SK-N-SH treated with all-trans-retinoic acid at 6 μM for 48 hours (cell line): ENCODE results near the gene MBD5.

Source experiments
- ATAC-seq: fragments of 200-7000 bp; cut with Tn5 transposase; 3 replicates; pipeline ENCODE4 v1.9.1; 2020; ENCODE audit warnings: mild to moderate bottlenecking, moderate library complexity
- ARNTL ChIP-seq: fragments of 450-650 bp; formaldehyde crosslinking; IDR thresholded peaks from 2 replicates; pipeline ENCODE4 v1.5.0; 2020; ENCODE audit warnings: low read depth, mild to moderate bottlenecking, moderate library complexity, borderline replicate concordance
- BACH2 ChIP-seq: fragments of 250-450 bp; sonication (Bioruptor Pico); IDR thresholded peaks from 2 replicates; pipeline ENCODE4 v1.9.0; 2021; ENCODE audit warnings: mild to moderate bottlenecking, borderline replicate concordance
- CSDC2 ChIP-seq: fragments of 250-450 bp; sonication (Bioruptor Pico); IDR thresholded peaks from 2 replicates; pipeline ENCODE4 v1.5.0; 2020; ENCODE audit warnings: mild to moderate bottlenecking, moderate library complexity
- CSRNP3 ChIP-seq: fragments of 250-450 bp; sonication (Bioruptor Pico); IDR thresholded peaks from 2 replicates; pipeline ENCODE4 v1.5.1; 2021; ENCODE audit warnings: mild to moderate bottlenecking, moderate library complexity
- ESRRG ChIP-seq: fragments of 250-450 bp; sonication (Bioruptor Pico); IDR thresholded peaks from 2 replicates; pipeline ENCODE4 v1.6.1; 2021; ENCODE audit warnings: mild to moderate bottlenecking
- GLIS3 ChIP-seq: fragments of 250-450 bp; sonication (Bioruptor Pico); IDR thresholded peaks from 2 replicates; pipeline ENCODE4 v1.5.0; 2020; ENCODE audit warnings: mild to moderate bottlenecking, moderate library complexity
- ISL1 ChIP-seq: fragments of 250-450 bp; sonication (Bioruptor Pico); IDR thresholded peaks from 2 replicates; pipeline ENCODE4 v2.1.2; 2022; ENCODE audit warnings: mild to moderate bottlenecking, moderate library complexity
- OSR1 ChIP-seq: fragments of 250-450 bp; sonication (Bioruptor Pico); IDR thresholded peaks from 2 replicates; pipeline ENCODE4 v1.8.0; 2022; ENCODE audit warnings: moderate library complexity, mild to moderate bottlenecking, inconsistent platforms
- POU6F1 ChIP-seq: fragments of 250-450 bp; sonication (Bioruptor Pico); IDR thresholded peaks from 2 replicates; pipeline ENCODE4 v1.8.0; 2021; ENCODE audit warnings: low read depth, mild to moderate bottlenecking, moderate library complexity, borderline replicate concordance
- PPARA ChIP-seq: fragments of 250-450 bp; sonication (Bioruptor Pico); IDR thresholded peaks from 2 replicates; pipeline ENCODE4 v1.5.0; 2020; ENCODE audit warnings: mild to moderate bottlenecking, borderline replicate concordance
- RARB ChIP-seq: fragments of 250-450 bp; sonication (Bioruptor Pico); IDR thresholded peaks from 2 replicates; pipeline ENCODE4 v1.8.0; 2021; ENCODE audit warnings: mild to moderate bottlenecking, moderate library complexity
- SNAI2 ChIP-seq: fragments of 250-450 bp; sonication (Bioruptor Pico); IDR thresholded peaks from 2 replicates; pipeline ENCODE4 v1.5.0; 2020; ENCODE audit warnings: mild to moderate bottlenecking, moderate library complexity
- TCF4 ChIP-seq: fragments of 250-450 bp; sonication (Bioruptor Pico); IDR thresholded peaks from 2 replicates; pipeline ENCODE4 v1.8.0; 2021; ENCODE audit warnings: mild to moderate bottlenecking, moderate library complexity, borderline replicate concordance
- TOX ChIP-seq: fragments of 250-450 bp; sonication (Bioruptor Pico); IDR thresholded peaks from 2 replicates; pipeline ENCODE4 v1.8.0; 2021; ENCODE audit warnings: mild to moderate bottlenecking, moderate library complexity, borderline replicate concordance
- TSHZ2 ChIP-seq: fragments of 250-450 bp; sonication (Bioruptor Pico); IDR thresholded peaks from 2 replicates; pipeline ENCODE4 v1.5.0; 2020; ENCODE audit warnings: mild to moderate bottlenecking, moderate library complexity
- ZC3H10 ChIP-seq: fragments of 250-450 bp; sonication (Bioruptor Pico); IDR thresholded peaks from 2 replicates; pipeline ENCODE4 v1.5.1; 2021; ENCODE audit warnings: mild to moderate bottlenecking, moderate library complexity
- ZFP3 ChIP-seq: fragments of 250-450 bp; sonication (Bioruptor Pico); IDR thresholded peaks from 2 replicates; pipeline ENCODE4 v1.5.0; 2020; ENCODE audit warnings: mild to moderate bottlenecking, moderate library complexity
- ZFP30 ChIP-seq: fragments of 450-650 bp; formaldehyde crosslinking; IDR thresholded peaks from 2 replicates; pipeline ENCODE4 v1.5.0; 2022; ENCODE audit warnings: mild to moderate bottlenecking, moderate library complexity
- ZNF565 ChIP-seq: fragments of 450-650 bp; formaldehyde crosslinking; conservative IDR thresholded peaks from 2 replicates; pipeline ENCODE4 v1.5.0; 2020; ENCODE audit warnings: low read depth, mild to moderate bottlenecking, moderate library complexity
- ZNF8 ChIP-seq: fragments of 450-650 bp; formaldehyde crosslinking; IDR thresholded peaks from 2 replicates; pipeline ENCODE4 v1.5.0; 2020; ENCODE audit warnings: mild to moderate bottlenecking, moderate library complexity
- TF ChIP-seq, protein P1 (sequence below): fragments of 250-450 bp; sonication (Bioruptor Pico); IDR thresholded peaks from 2 replicates; pipeline ENCODE4 v1.8.0; 2020; ENCODE audit warnings: mild to moderate bottlenecking, moderate library complexity, borderline replicate concordance
- TF ChIP-seq, protein P2 (sequence below): fragments of 250-450 bp; sonication (Bioruptor Pico); IDR thresholded peaks from 2 replicates; pipeline ENCODE4 v1.5.1; 2020; ENCODE audit warnings: low read depth, mild to moderate bottlenecking, moderate library complexity

Gene MBD5

GRCh38 chr2:148554459-148555247 is 533.8 kb downstream of the MBD5 start:
- ATAC-seq, result peak; percentile 40; the same call in 1 of the 3 replicates
- TF ChIP-seq POU6F1 (CRISPR knock-in tag) (no peak), TSHZ2 (no peak), ESRRG (CRISPR knock-in tag) (no peak)
- TF ChIP-seq, all 23 proteins: peak for 0

DNA sequence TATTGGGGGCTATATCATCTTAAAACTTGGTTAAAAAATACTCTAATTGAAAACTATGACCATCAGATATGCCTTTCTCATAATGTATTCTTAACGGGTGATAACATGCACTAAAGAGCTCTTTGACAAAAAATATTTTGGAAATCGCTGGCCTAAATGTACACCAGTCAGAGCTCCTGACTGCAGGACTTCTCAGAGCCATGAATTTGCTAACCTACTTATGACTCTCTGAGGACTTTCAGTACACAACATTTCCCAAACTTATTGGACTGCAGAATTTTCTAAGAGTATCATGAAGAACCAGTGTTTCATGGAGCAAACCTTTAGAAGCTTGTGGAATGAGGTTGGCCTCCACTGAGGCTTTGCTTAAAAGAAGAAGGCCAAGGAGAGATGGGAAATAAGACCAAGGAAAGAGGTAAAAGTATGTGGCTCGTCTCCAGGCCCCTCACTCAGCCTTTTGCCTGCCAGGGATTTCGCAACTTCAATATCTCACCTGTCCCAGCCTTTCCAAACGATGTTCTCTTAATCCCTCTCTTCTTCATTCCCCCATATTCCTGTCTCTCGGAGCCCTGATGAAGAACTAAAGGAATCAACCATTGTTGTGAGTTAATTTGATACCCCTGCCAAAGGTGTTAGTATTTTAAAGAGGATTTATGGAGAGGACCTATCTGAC is 534.9 kb downstream of the MBD5 start:
- TF ChIP-seq POU6F1 (CRISPR knock-in tag) (no peak), TSHZ2 (no peak), ESRRG (CRISPR knock-in tag) (no peak), ZNF565 (CRISPR knock-in tag) (no peak), TCF4 (CRISPR knock-in tag) (no peak), ZNF8 (CRISPR knock-in tag) (no peak), ZFP30 (no peak), CSRNP3 (CRISPR knock-in tag) (no peak), CSDC2 (CRISPR knock-in tag) (no peak), SNAI2 (no peak), BACH2 (CRISPR knock-in tag) (no peak), TOX (CRISPR knock-in tag) (no peak), ZC3H10 (CRISPR knock-in tag) (no peak), ISL1 (CRISPR knock-in tag) (no peak), ZFP3 (no peak), OSR1 (CRISPR knock-in tag) (no peak)
- ATAC-seq, result no peak

DNA sequence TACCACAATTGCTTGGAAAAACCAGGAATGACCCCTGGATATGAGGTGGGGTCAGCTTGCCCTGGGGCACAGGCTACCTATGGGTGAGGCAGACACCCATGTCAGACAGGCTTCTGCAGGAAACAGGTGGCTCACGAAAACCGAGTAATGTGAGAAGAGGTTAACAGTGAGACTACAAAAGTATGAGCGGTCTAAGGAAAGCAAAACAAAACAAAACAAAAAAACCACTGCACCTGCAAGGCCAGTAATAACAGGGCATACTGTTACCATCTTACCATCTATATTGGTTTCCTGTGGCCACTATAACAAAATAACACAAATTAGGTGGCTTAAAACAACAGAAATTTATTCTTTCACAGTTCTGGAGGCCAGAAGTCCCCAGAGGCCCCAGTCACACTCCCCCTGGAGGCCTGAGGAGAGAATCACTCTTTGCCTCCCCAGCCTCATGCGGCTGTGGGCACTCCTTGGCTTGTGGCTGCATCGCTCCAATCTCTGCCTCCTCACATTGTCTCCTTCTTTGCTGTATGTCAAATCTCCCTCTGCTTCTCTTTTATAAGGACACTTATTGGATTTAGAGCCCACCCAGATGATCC is 537.0 kb downstream of the MBD5 start:
- no peak for ATAC-seq
- TF ChIP-seq TCF4 (CRISPR knock-in tag), result no peak
- TF ChIP-seq, protein P1, sequence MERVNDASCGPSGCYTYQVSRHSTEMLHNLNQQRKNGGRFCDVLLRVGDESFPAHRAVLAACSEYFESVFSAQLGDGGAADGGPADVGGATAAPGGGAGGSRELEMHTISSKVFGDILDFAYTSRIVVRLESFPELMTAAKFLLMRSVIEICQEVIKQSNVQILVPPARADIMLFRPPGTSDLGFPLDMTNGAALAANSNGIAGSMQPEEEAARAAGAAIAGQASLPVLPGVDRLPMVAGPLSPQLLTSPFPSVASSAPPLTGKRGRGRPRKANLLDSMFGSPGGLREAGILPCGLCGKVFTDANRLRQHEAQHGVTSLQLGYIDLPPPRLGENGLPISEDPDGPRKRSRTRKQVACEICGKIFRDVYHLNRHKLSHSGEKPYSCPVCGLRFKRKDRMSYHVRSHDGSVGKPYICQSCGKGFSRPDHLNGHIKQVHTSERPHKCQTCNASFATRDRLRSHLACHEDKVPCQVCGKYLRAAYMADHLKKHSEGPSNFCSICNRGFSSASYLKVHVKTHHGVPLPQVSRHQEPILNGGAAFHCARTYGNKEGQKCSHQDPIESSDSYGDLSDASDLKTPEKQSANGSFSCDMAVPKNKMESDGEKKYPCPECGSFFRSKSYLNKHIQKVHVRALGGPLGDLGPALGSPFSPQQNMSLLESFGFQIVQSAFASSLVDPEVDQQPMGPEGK (CRISPR knock-in tag), result no peak
- TF ChIP-seq ZC3H10 (CRISPR knock-in tag), result no peak
- TF ChIP-seq TOX (CRISPR knock-in tag), result no peak
- no peak for TF ChIP-seq PPARA (CRISPR knock-in tag)
- TF ChIP-seq, protein P2, sequence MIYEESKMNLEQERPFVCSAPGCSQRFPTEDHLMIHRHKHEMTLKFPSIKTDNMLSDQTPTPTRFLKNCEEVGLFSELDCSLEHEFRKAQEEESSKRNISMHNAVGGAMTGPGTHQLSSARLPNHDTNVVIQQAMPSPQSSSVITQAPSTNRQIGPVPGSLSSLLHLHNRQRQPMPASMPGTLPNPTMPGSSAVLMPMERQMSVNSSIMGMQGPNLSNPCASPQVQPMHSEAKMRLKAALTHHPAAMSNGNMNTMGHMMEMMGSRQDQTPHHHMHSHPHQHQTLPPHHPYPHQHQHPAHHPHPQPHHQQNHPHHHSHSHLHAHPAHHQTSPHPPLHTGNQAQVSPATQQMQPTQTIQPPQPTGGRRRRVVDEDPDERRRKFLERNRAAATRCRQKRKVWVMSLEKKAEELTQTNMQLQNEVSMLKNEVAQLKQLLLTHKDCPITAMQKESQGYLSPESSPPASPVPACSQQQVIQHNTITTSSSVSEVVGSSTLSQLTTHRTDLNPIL (CRISPR knock-in tag), result no peak
- TF ChIP-seq ZNF565 (CRISPR knock-in tag), result no peak
- no peak for TF ChIP-seq ZFP3
- TF ChIP-seq ARNTL (CRISPR knock-in tag), result no peak
- no peak for TF ChIP-seq RARB (CRISPR knock-in tag)
- no peak for TF ChIP-seq GLIS3 (CRISPR knock-in tag)
- TF ChIP-seq SNAI2, result no peak
- no peak for TF ChIP-seq ESRRG (CRISPR knock-in tag)
- TF ChIP-seq OSR1 (CRISPR knock-in tag), result no peak
